CD14-positive monocyte (primary cell): ENCODE results near the gene SYAP1. TPM values are rescaled to one million over a fixed set of nuclear protein-coding genes. Genes with fewer than 3 reads are reported as not detected.

Source experiments
- DNase-seq, 3 donors: peaks; one replicate each; pipeline ENCODE4 v3.0.0-alpha.2; 2011 to 2022
- H2AFZ ChIP-seq: 2 replicates; pipeline ENCODE4 v1.6.0; 2012; ENCODE audit warnings: mild to moderate bottlenecking, low read depth, low read length, inconsistent platforms; ENCODE audit not compliant: insufficient read depth, poor library complexity, severe bottlenecking
- H3K27ac ChIP-seq, 2 donors: 1 replicate in 1 of 2; 2 replicates in 1 of 2; pipeline ENCODE4 v1.5.1; 2012 to 2013; ENCODE audit warnings: low read length in 2 of 2, control low read depth in 1 of 2, inconsistent platforms in 1 of 2, low read depth in 1 of 2, mild to moderate bottlenecking in 1 of 2
- H3K27me3 ChIP-seq, 2 donors: one replicate each; pipeline versions ENCODE4 v1.6.0 to v1.6.1; 2011 to 2013; ENCODE audit warnings: low read length in 2 of 2; ENCODE audit not compliant: control insufficient read depth in 2 of 2, insufficient read depth in 2 of 2
- H3K36me3 ChIP-seq, 2 donors: replicated peaks in 1 of 2; 1 replicate in 1 of 2; 2 replicates in 1 of 2; pipeline versions ENCODE4 v1.5.1 to v1.6.1; 2012 to 2013; ENCODE audit warnings: low read length in 2 of 2, control low read depth in 1 of 2, inconsistent platforms in 1 of 2, mild to moderate bottlenecking in 1 of 2; ENCODE audit not compliant: insufficient read depth in 2 of 2, control insufficient read depth in 1 of 2
- H3K4me1 ChIP-seq, 2 donors: 1 replicate in 1 of 2; 2 replicates in 1 of 2; pipeline versions ENCODE4 v1.5.1 to v1.6.1; 2012 to 2013; ENCODE audit warnings: low read length in 2 of 2, control low read depth in 1 of 2, inconsistent platforms in 1 of 2, mild to moderate bottlenecking in 1 of 2, moderate library complexity in 1 of 2; ENCODE audit not compliant: insufficient read depth in 2 of 2, control insufficient read depth in 1 of 2
- H3K4me2 ChIP-seq: replicated peaks from 2 replicates; pipeline ENCODE3; 2012; ENCODE audit warnings: low read length, moderate library complexity, mild to moderate bottlenecking; ENCODE audit not compliant: poor library complexity, severe bottlenecking; ENCODE audit errors: extremely low read depth
- H3K4me3 ChIP-seq, 3 experiments: fragments of 200-600 bp in 1 of 3; sonication (generic) in 1 of 3; replicated peaks in 1 of 3; 1 replicate in 2 of 3; 2 replicates in 1 of 3; pipeline ENCODE4 v1.5.1; 2011 to 2013; ENCODE audit warnings: low read length in 3 of 3, mild to moderate bottlenecking in 3 of 3, control low read depth in 2 of 3, low read depth in 2 of 3, inconsistent platforms in 1 of 3, moderate library complexity in 1 of 3
- H3K79me2 ChIP-seq: 2 replicates; pipeline ENCODE4 v1.6.0; 2012; ENCODE audit warnings: mild to moderate bottlenecking, control low read depth, inconsistent platforms, low read length, moderate library complexity; ENCODE audit not compliant: insufficient read depth
- H3K9ac ChIP-seq: 2 replicates; pipeline ENCODE4 v1.6.0; 2017; ENCODE audit warnings: low read length, mild to moderate bottlenecking; ENCODE audit not compliant: insufficient read depth, poor library complexity, severe bottlenecking
- H3K9me3 ChIP-seq, 2 donors: replicated peaks in 1 of 2; 1 replicate in 1 of 2; 2 replicates in 1 of 2; pipeline versions ENCODE4 v1.5.1 to v1.6.1; 2012 to 2013; ENCODE audit warnings: low read length in 2 of 2, control low read depth in 1 of 2; ENCODE audit not compliant: control insufficient read depth in 1 of 2, insufficient read depth in 1 of 2
- H4K20me1 ChIP-seq: 2 replicates; pipeline ENCODE4 v1.6.0; 2012; ENCODE audit warnings: mild to moderate bottlenecking, low read length, control low read depth, moderate library complexity; ENCODE audit not compliant: insufficient read depth
- H3K27ac Mint-ChIP-seq, 7 donors: one replicate each; pipeline ENCODE4 v1.8.0; 2020; ENCODE audit warnings: mild to moderate bottlenecking in 7 of 7, mixed read lengths in 7 of 7, moderate library complexity in 6 of 7, inconsistent platforms in 2 of 7
- H3K27me3 Mint-ChIP-seq, 3 donors: one replicate each; pipeline ENCODE4 v1.8.0; 2021 to 2022; ENCODE audit warnings: low read depth in 3 of 3, mild to moderate bottlenecking in 3 of 3, mixed read lengths in 3 of 3, moderate library complexity in 3 of 3, inconsistent platforms in 1 of 3
- H3K36me3 Mint-ChIP-seq, 2 donors: one replicate each; pipeline ENCODE4 v1.8.0; 2020; ENCODE audit warnings: mixed read lengths in 2 of 2, inconsistent platforms in 1 of 2, mild to moderate bottlenecking in 1 of 2
- H3K4me1 Mint-ChIP-seq: one replicate; pipeline ENCODE4 v1.8.0; 2020; ENCODE audit warnings: mild to moderate bottlenecking, mixed read lengths
- H3K4me3 Mint-ChIP-seq, 2 donors: one replicate each; pipeline ENCODE4 v1.8.0; 2020; ENCODE audit warnings: mild to moderate bottlenecking in 2 of 2, mixed read lengths in 2 of 2, moderate library complexity in 1 of 2
- H3K9me3 Mint-ChIP-seq, 7 donors: one replicate each; pipeline ENCODE4 v1.8.0; 2020 to 2022; ENCODE audit warnings: mixed read lengths in 7 of 7, mild to moderate bottlenecking in 6 of 7, moderate library complexity in 6 of 7, inconsistent platforms in 2 of 7
- WGBS: methylation state at CpG from one replicate; pipeline ENCODE4 v1.1.5; 2013; ENCODE audit warnings: missing lambda C conversion rate; ENCODE audit not compliant: insufficient coverage; 5-methylcytosine and 5-hydroxymethylcytosine counted together
- intact Hi-C, 2 donors: fragments of 100-400 bp; cut with micrococcal nuclease; formaldehyde crosslinking; loops; one replicate each; pipeline versions ENCODE4 v1.15.0 to v1.15.1; 2023
- polyA plus RNA-seq, 3 donors: library from polyadenylated mRNA; depleted of rRNA in 1 of 3; unstranded in 2 of 3; stranded (reverse) in 1 of 3; fragments of 300-500 nt in 2 of 3; fragments of >200 nt in 1 of 3; fragmentation: Illumina TruSeq in 2 of 3; gene quantifications; 1 replicate in 2 of 3; 2 replicates in 1 of 3; pipeline ENCODE4 v1.2.3, GENCODE V29; 2012 to 2021
- TF ChIP-seq, protein P1 (sequence below): fragments of 200-600 bp; IDR thresholded peaks from one replicate; pipeline ENCODE4 v1.8.0; 2022; ENCODE audit warnings: antibody characterized with exemption, mild to moderate bottlenecking

The SYAP1 gene
- polyA plus RNA-seq, 3 donors, result 4.2 to 9.0 (median 7.1) TPM

DNA sequence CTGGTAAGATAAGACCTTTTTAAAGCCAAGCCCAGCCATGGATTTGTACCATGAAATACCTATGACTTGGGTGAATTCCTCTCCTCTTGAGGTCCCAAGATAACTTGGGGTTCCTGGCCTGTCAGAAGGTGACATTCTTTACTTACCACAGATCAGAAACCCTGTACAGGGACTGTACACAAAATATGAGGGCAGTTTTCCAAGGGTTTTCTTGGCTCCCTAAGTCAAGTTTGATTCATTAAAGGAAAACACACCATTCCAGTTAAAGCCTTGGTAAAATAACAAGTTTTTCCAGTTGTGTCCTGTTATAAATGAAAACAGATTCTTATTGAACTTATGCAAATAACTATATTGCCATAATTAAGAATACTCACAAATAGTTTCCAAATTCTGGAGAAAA is 8.2 kb downstream of the SYAP1 start:
- Histone ChIP-seq H3K4me3 (no peak overlapping the region), H3K9me3 (no peaks in the 10 kb centered on the region), H3K4me2 (no peak overlapping the region), H3K36me3 (no peaks in the 10 kb centered on the region), H3K79me2 (peaks cover 31% of the 10 kb centered on the region), H2AFZ (no peak overlapping the region), H3K4me1 (no peaks in the 10 kb centered on the region), H3K9ac (no peak overlapping the region), H3K27ac (no peak overlapping the region), H3K27me3 (peaks cover 0 to 2% of the 10 kb centered on the region in 2 donors), H4K20me1 (peaks cover 30% of the 10 kb centered on the region)
- TF ChIP-seq, protein P1, sequence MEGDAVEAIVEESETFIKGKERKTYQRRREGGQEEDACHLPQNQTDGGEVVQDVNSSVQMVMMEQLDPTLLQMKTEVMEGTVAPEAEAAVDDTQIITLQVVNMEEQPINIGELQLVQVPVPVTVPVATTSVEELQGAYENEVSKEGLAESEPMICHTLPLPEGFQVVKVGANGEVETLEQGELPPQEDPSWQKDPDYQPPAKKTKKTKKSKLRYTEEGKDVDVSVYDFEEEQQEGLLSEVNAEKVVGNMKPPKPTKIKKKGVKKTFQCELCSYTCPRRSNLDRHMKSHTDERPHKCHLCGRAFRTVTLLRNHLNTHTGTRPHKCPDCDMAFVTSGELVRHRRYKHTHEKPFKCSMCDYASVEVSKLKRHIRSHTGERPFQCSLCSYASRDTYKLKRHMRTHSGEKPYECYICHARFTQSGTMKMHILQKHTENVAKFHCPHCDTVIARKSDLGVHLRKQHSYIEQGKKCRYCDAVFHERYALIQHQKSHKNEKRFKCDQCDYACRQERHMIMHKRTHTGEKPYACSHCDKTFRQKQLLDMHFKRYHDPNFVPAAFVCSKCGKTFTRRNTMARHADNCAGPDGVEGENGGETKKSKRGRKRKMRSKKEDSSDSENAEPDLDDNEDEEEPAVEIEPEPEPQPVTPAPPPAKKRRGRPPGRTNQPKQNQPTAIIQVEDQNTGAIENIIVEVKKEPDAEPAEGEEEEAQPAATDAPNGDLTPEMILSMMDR, result no peak
- Mint-ChIP-seq H3K9me3 (peaks cover 0 to 11% (median 2%) of the 10 kb centered on the region in 7 donors), H3K4me3 (no peak overlapping the region), H3K4me1 (peaks cover 14% of the 10 kb centered on the region), H3K27me3 (peaks cover 0 to 25% (median 0%) of the 10 kb centered on the region in 3 donors), H3K27ac (no peak overlapping the region), H3K36me3 (peaks cover 3 to 8% of the 10 kb centered on the region in 2 donors)
- intact Hi-C loops, result no loop called here
- DNase-seq, result no peak

DNA sequence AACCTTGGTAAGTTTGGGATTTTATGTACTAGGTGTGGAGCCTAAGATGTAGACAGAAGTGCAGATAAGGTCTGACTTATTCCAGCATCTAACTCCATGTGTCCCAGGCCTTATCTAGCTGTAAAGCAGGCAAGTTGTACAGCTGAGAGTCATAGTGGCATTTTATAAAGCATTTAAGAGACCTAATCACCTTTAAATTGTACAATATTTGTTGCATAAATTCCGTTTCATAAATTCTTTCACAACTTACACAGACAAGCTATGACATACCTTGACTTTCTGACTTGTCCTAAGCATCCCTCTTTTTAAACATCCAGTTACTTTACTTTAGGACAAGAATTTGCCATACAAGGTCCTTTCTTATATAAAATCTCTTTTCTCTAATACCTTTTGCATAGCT is 11.0 kb downstream of the SYAP1 start:
- no peak overlapping the region for H3K27ac ChIP-seq
- H3K9ac ChIP-seq, result no peak overlapping the region
- WGBS, result no CpG with 5 or more reads among the region's 1 CpG
- H3K9me3 ChIP-seq, result no peaks in the 10 kb centered on the region
- DNase-seq, result no peak
- TF ChIP-seq, protein P1, result no peak
- no peak overlapping the region for H3K4me3 ChIP-seq
- peaks cover 20% of the 10 kb centered on the region for H3K79me2 ChIP-seq
- H3K4me1 ChIP-seq, result no peaks in the 10 kb centered on the region
- peaks cover 2% of the 10 kb centered on the region for H3K4me1 Mint-ChIP-seq
- intact Hi-C loops, result no loop called here
- H2AFZ ChIP-seq, result no peak overlapping the region
- no peak overlapping the region for H3K4me2 ChIP-seq
- peaks cover 0 to 11% (median 0%) of the 10 kb centered on the region in 7 donors for H3K9me3 Mint-ChIP-seq
- H3K36me3 ChIP-seq, result peaks cover 0 to 4% of the 10 kb centered on the region in 2 donors
- peaks cover 18% of the 10 kb centered on the region for H4K20me1 ChIP-seq
- peaks cover 0 to 28% (median 0%) of the 10 kb centered on the region in 3 donors for H3K27me3 Mint-ChIP-seq
- H3K27me3 ChIP-seq, result peaks cover 0 to 2% of the 10 kb centered on the region in 2 donors
- H3K4me3 Mint-ChIP-seq, result no peak overlapping the region
- peaks cover 4% of the 10 kb centered on the region in 2 donors for H3K36me3 Mint-ChIP-seq
- no peak overlapping the region for H3K27ac Mint-ChIP-seq
